GM19452 (cell line): ENCODE measurements around the gene AOC2.
A peak's percentile ranks its signal among the peaks of the same experiment; 100 is the strongest.

ENCODE experiments used
- ATAC-seq: cut with Tn5 transposase; IDR thresholded peaks from one replicate; pipeline ENCODE4 v1.9.1; 2021; ENCODE audit not compliant: unreplicated experiment

The AOC2 gene, protein sequence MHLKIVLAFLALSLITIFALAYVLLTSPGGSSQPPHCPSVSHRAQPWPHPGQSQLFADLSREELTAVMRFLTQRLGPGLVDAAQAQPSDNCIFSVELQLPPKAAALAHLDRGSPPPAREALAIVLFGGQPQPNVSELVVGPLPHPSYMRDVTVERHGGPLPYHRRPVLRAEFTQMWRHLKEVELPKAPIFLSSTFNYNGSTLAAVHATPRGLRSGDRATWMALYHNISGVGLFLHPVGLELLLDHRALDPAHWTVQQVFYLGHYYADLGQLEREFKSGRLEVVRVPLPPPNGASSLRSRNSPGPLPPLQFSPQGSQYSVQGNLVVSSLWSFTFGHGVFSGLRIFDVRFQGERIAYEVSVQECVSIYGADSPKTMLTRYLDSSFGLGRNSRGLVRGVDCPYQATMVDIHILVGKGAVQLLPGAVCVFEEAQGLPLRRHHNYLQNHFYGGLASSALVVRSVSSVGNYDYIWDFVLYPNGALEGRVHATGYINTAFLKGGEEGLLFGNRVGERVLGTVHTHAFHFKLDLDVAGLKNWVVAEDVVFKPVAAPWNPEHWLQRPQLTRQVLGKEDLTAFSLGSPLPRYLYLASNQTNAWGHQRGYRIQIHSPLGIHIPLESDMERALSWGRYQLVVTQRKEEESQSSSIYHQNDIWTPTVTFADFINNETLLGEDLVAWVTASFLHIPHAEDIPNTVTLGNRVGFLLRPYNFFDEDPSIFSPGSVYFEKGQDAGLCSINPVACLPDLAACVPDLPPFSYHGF

DNA sequence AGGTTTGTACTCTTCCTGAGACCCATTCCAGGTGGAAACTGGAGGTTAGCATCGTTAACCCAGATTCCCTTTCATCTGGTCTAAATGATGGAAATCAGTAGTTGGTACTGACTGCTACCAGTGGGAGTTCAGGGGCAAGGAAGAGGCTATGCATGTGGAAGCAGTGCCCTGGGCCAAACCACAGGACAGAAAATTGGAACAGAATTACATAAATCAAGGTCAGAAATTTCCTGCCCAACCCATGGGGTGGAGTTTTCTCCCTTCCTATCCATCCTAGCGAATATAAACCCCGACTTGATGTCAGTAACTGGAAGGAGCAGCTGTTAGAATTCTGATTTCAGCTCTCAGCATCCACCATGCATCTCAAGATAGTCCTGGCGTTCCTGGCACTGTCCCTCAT, at the start of gene AOC2:
TSS of gene AOC2 (plus strand) at position 310 of the 400 bp plus-strand sequence. CDS start at position 357, 47 bp downstream.
- no peak for ATAC-seq

DNA sequence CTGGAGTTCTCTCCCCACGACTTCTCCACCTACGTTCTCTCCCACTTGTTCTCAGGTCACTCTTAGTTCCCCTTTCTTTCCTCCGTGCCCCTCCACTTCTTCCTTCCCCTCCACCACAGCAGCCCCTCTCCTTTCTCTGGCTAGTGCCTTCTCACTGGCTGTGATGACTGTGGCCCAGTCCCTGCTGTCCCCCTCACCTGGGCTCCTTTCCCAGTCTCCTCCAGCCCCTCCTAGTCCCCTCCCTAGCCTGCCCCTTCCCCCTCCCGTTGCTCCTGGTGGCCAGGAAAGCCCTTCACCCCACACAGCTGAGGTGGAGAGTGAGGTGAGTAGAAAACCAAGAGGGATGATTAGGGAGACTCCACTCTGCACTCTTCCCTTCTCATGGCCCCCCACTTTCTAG, 49.3 kb upstream of the AOC2 start:
- ATAC-seq: no peak

DNA sequence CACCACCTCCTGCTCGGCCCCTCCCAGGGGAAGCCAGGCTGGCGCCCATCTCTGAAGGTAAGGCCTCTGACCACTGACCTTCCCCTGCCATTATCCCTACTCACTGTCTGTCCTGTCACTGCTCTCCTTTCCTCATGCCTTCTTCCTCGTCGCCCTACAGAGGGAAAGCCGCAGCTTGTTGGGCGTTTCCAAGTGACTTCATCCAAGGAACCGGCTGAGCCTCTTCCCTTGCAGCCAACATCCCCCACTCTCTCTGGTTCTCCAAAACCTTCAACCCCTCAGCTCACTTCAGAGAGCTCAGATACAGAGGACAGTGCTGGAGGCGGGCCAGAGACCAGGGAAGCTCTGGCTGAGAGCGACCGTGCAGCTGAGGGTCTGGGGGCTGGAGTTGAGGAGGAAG, 48.9 kb upstream of the AOC2 start:
- ATAC-seq: no peak

DNA sequence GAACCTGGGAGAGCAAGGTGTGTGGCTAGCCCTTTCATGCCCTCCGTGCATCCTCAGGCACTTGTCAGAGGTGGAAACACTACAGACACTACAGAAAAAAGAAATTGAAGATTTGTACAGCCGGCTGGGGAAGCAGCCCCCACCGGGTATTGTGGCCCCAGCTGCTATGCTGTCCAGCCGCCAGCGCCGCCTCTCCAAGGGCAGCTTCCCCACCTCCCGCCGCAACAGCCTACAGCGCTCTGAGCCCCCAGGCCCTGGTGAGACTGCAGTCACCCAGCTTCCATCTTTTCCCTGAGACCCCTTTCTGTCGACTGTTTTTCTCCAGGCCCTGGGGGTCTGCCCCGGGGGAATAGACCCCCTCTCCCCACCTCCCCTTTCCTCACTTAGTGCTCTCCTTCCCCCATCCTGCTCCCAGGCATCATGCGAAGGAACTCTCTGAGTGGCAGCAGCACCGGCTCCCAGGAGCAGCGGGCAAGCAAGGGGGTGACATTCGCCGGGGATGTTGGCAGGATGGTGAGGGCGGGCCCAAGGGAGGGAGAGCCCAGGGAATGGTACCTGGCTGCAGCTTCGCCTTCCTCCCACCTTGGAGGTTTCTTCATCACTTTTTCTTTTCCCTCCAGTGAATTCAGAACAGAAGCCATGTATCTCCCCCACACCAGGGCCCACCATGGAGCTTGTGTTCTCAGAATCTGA, 48.2 kb upstream of the AOC2 start:
- ATAC-seq: no peak

DNA sequence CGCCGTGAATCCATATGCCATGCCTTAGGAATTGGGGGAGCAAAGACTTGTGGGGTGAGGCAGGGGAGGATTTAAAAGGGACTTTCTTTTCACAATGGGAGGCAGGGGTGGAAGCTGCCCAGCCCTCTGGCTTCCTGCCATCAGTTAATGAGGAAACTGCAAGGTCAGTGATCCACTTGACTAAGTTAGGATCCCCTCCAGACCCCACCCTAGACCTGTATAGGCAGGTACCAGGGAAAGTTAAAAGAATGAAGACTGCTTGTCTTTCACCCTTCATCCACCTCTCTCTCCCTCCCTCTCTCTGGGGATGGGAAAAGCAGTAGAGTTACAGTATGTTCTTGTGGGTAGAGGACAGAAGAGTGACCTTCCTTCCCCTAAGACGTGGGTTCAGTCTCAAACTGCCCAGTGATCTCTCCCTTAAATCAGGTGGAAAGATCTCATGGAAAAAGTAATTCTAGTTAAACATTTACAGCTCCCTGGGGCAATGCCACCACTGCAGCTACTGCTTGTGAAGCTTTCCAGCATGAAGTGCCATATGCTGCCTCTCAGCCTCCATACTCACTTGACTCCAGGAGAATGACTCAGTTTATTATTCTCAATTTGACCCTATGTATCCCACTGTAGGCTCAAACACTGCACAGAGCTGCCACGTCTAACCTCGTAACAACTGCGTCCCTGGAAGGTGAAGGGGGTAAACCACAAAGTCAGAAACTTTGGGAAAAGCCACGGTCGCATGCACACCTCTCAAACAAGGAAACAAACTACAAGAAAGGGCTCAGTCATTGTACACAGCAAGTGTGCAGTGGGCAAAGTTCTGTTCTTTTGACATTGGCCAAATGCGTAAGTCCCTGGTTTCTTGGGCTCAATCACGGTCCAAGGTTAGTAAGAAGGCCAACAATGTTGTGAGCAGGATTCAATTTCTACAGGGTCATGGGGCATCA, 47.0 kb upstream of the AOC2 start:
- ATAC-seq: no peak

DNA sequence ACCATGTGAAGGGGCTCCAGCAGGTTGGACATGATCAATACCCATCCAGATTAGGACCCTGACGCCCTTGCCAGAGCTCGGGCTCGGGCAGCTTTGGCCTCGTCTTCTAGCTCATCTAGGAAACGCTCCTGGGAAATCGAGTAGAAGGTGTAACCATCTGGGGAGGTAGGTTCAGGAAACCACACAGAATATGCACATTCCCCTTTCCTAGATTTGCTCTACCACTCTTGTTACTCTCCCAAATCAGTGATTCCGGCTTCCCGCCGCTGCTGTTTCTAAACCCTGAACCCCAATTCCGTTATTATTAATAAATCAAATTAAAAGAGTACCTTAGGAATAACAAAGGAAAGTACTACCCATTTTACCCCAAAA, 46.4 kb upstream of the AOC2 start:
- ATAC-seq: no peak

DNA sequence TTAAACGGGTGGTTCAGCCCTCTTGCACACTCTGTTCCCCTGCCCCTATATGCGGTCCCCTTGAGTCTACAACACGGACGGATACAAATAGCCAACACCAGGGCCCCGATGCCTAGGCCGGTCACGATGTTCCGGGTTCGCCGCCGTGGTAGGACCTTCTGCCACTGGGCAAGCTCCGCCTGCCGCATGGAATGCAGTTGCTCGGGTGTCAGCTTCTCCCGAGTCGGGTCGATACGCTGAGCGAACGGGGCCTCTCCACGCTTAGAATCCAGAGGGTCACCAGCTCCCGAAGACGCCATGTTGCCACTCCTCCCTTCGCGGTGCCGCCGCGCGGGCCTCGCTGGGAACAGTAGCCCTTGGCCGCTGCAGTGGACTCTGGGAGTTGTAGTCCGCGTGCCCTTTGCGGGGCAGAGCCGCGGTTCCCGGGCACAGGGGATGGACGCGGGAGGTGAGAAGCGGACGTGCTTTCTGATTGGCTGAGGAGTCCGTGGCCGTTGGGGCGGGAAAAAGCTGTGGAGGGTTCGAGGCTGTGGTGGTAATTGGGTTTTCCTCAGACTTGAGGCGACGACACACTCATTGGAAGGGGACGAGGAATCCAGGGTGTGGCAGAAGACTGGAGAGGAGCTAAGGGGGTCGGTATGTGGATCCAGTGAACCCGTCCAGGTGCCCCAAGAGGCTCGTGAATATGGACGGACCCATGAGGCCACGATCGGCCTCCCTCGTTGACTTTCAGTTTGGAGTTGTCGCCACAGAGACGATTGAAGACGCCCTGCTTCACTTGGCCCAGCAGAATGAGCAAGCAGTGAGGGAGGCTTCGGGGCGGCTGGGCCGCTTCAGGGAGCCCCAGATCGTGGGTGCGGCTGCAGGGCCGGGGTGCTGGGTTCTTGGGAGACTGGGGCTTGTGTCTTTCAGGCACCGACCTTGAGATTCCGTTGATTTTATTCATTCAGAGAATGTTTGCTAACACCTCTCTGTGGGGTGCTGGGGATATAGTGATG, 45.7 kb upstream of the AOC2 start, which contains the start of the genes CNTD1 and COA3:
TSS of gene CNTD1 (plus strand) at position 479 of the 998 bp plus-strand sequence. CDS start at position 686, 207 bp downstream.
TSS of gene COA3 (minus strand) at position 322 of the 998 bp plus-strand sequence. CDS start at position 299, 23 bp downstream.
- peak; percentile 74 for ATAC-seq

DNA sequence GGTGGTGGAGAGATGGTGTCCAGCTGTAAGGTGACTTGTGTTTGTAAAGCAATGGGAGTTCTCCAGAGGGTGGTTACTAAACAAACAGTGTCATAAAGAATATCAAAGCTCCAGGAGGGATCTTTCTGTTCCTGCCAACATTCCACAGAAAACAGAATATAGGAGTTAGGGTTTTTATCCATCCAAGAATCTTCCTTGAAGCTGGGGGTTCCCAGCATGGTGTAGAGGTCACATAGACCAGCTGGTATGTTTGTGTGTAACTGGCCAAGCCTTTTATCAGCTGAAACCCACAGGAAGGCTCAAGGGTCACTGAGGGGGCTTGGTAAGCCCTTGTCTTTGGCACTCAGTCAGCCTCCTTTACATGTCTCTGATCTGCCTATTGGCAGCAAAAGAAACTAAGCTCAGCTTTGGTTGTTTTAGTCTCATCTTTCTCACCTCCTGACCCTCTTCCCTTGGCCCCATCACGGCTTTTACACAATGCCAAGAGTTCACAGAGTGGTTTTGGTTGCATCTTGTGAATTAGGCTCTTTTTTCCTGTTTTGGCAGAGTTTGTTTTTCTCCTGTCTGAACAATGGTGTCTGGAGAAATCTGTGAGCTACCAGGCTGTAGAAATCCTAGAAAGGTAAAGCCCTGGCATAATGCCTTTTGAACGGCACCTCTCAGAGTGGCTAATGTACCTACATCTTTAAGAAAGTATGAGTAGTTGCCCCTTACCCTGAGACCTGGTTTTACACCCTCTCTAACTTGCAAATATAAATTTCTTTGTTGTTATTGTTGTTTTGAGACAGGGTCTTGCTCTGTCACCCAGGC, 41.1 kb upstream of the AOC2 start:
- no peak for ATAC-seq

DNA sequence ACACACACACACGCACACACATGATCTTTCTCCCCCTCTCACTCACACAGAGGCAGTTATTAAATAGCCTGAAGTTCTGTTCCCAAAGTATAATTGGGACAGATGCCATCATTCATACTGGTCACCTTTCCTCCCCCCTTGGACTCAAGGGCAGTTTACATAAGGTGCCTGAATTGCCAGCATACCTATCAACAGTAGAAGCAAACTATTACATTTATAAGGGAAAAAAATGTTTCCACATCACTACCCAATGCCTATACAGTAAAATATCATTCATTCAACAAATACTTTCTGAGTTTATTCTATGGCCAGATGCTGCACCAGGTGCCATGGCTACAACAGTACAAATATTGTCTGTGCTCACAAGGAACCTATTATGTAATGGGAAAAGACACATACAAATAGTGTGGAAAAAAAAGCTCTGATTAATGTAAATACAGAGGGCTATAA, 39.4 kb upstream of the AOC2 start:
- no peak for ATAC-seq

DNA sequence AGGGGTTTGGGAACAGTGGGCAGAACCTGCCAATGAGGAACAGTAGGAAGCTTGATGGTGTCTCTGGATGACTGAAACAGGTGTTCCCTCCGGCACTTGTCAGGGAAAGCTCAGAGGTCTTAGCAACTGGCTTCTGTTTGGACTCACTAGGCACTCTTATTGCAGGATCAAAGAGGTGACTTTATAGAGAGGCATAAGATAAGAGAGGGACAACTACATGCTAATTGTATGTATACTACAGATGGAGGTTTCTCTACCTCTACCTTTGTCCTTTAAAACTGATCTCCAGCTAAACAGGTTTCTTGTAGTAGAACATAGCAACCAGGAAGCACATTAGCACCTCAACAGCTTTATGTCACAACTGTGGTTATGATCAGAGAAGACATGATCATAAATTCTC, 38.1 kb upstream of the AOC2 start:
- no peak for ATAC-seq

DNA sequence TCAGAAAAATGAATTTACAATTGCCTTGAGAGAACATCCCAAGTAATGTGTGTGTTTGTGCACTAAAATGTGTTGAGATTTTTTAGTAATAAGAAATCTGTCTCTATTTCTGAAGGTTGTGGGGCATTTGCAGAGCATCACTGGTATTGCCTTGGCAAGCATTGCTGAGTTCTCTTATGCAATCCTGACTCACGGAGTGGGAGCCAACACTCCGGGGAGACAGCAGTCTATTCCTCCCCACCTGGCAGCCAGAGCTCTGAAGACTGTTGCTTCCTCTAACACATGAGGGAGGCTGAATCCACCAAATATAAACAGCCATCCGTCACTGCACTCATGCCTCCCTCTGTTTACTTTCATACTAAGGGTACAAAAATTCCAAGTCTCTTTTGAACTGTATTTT, 35.1 kb upstream of the AOC2 start:
- no peak for ATAC-seq

DNA sequence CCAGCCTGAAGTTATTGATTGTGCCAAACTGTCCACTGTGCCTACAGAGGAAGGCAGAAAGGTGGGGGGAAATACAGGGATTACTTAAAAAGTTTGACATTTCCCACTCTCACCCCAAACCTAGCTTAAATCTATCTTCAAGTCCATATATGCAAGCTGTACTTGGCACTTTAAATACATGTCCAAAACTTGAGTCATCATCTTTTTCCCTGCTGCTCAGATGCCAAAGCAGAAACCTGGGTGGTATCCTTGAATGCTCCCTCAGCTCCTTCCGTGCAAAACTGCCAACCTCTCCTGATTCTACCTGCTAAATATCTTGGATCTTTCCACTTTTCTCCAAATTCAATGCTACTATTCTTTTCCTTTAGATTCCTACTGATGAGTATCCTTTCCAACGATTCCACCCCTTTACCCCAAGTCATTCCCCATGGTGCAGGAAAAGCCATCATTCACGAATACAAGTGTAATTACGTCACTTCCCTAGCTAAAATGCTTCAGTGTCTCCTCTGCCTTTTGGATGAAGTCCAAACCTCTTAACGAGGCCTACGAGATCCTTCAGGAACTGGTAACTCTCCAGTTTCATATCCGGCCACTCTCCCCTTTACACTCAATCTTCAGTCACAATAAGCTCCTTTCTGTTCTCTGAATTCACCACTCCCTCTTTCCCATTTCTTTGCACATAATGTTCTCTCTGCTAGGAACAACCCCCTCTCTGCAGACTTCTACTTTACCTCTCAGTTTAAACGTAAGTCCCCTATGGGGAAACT, 29.6 kb upstream of the AOC2 start:
- no peak for ATAC-seq

DNA sequence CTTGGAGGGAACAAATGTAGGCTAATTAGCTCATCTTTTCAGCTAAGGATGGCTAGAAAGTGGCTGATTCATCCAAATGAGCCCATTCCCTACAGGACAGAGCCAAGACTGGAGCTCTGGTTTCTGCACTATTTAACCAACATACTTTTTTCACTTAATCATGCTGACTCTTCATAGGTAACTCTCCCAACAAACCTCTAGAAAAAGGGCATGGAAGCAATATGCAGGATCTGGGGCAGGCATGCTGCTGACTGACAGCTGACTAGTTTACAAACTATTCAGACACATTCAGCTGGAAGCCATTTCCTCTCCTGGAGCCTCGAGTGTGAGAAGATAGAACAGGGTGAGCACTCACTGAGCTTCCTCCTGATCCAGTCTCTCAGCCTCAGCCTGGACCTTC, 26.5 kb upstream of the AOC2 start:
- ATAC-seq: no peak

DNA sequence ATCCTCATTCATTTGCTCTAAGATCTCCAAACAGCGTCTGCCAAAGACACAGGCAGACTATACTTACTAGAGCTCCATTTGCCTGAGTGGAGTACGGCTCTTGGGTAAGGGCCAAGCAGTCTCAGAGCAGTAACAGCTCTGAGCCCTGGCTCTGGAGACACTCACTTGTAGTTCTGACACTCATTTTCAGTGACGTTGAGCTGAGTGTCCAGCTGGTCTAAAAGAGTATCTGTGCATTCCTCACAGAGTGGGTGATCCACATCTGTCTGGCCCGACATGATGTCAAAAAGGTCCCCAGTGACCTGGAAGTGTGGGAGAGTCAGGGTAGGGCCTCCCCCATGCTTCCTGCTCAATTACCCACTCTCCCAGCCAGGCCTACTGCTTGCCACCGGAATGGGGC, 26.0 kb upstream of the AOC2 start:
- ATAC-seq: no peak

DNA sequence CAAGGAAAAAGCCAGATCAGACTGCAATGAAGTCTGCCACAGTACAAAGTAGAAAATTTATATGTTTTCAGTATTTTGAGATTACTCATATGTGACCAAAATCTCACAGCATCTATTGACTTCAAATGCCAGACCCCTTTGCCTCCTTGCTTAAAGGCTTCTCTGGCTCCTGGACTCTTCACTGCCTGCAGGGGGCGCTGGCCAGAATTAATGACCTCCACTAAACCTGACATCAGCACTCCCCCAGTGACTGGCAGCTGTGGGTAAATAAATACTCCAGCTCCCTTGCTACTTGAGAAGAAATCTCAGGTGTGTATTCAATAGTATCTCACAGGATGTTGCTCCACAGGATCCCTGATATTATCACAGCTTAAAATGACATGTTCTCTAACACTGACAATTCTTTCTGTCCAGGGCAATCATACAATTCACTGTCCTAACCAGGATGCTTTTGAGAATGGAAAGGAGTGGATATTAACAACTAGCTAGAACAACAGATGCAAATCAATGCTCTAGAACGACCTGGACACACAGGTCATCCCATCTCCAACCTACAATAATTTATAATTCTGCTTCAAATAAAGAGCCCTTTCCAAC, 24.3 kb upstream of the AOC2 start:
- ATAC-seq: no peak

DNA sequence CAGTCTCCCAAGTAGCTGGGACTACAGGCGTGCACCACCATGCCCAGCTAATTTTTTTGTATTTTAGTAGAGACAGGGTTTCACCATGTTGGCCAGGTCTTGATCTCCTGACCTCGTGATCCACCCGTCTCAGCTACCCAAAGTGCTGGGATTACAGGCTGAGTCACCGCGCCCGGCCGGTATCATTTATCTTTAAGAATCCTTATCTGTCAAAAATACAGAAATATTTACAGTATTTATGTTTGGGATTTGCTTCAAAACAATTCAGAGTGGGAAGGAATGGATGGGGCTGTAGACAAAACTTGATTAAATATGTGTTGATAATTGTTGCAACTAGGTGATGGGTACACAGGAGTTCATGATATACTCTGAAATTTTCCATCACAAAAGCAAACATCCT, 23.2 kb upstream of the AOC2 start:
- no peak for ATAC-seq

DNA sequence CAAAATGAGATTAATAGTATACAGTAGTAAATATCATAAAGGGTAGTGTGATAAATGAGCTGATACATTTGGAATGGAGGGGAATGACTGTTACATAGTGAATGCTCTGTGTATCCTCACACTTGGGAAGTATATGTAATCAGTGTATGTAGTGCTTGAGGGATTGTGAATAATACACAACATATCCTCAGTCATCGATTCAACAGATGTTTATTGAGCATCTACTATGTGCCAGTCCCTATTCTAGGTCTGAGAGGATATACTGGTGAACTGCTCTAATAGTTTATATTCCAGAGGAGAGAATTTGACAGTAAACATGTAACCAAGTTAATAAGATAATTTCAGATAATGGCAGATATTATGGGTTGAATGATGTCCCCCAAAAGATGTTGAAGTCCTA, 16.9 kb upstream of the AOC2 start:
- no peak for ATAC-seq
